A549 (cell line): ENCODE data around the gene MRPL34. TPM values are rescaled to one million over a fixed set of nuclear protein-coding genes. Genes with fewer than 3 reads are reported as not detected.
A peak's percentile ranks its signal among the peaks of the same experiment; 100 is the strongest.

Experiments used
- ATAC-seq, 2 experiments: fragments of 200-7000 bp in 1 of 2; fragments of >200 bp in 1 of 2; cut with Nextera tagmentation in 1 of 2; cut with Tn5 transposase in 1 of 2; 3 replicates each; pipeline versions ENCODE4 v1.8.0 to v1.9.1; 2018 to 2020; ENCODE audit warnings: mild to moderate bottlenecking in 1 of 2, moderate library complexity in 1 of 2
- CTCF ChIA-PET: fragments of 300-600 bp; sonication (Branson Sonifier 250); formaldehyde crosslinking; extraction: SDS; loops from one replicate; lab custom pipeline; 2021; ENCODE audit warnings: antibody characterized with exemption, inconsistent platforms; lab: Yijun Ruan, JAX
- POLR2A ChIA-PET: fragments of 350-600 bp; formaldehyde crosslinking; extraction: SDS; loops from one replicate; lab custom pipeline; 2021; ENCODE audit warnings: antibody characterized with exemption, inconsistent platforms; lab: Yijun Ruan, JAX
- DNase-seq, 2 experiments: peaks; one replicate each; pipeline versions ENCODE4 v3.0.0 to v3.0.0-alpha.2; 2011 to 2016; ENCODE audit warnings: low read depth in 1 of 2, low spot score in 1 of 2
- FAIRE-seq: peaks from 2 replicates; lab custom pipeline; 2011; peaks lifted over from hg19 to GRCh38; lab: Jason Lieb, UNC
- H3K27ac ChIP-seq, 2 experiments: fragments of >200 bp; sonication (Bioruptor Twin); formaldehyde crosslinking; 3 replicates each; pipeline ENCODE4 v1.5.1; 2016 to 2017
- H3K4me1 ChIP-seq: fragments of >200 bp; sonication (Bioruptor Twin); formaldehyde crosslinking; 3 replicates; pipeline ENCODE4 v1.6.1; 2016
- H3K4me2 ChIP-seq: fragments of >200 bp; sonication (Bioruptor Twin); formaldehyde crosslinking; 3 replicates; pipeline ENCODE4 v1.6.1; 2016
- H3K4me3 ChIP-seq: fragments of >200 bp; sonication (Bioruptor Twin); formaldehyde crosslinking; 3 replicates; pipeline ENCODE4 v1.5.1; 2016
- H3K9me3 ChIP-seq: fragments of >200 bp; sonication (Bioruptor Twin); formaldehyde crosslinking; 3 replicates; pipeline ENCODE4 v1.6.1; 2016
- BHLHE40 ChIP-seq: IDR thresholded peaks from 2 replicates; pipeline ENCODE4 v1.6.1; 2012; ENCODE audit warnings: low read depth, low read length, inconsistent platforms
- CHD4 ChIP-seq: fragments of 200-600 bp; sonication (generic); IDR thresholded peaks from 2 replicates; pipeline ENCODE4 v1.6.1; 2016; ENCODE audit warnings: antibody characterized with exemption, mild to moderate bottlenecking, borderline replicate concordance
- EHF ChIP-seq: fragments of 250-450 bp; sonication (Bioruptor Pico); IDR thresholded peaks from 2 replicates; pipeline ENCODE4 v1.5.0; 2020; ENCODE audit warnings: mild to moderate bottlenecking
- EHMT2 ChIP-seq: fragments of 200-600 bp; sonication (generic); IDR thresholded peaks from 2 replicates; pipeline ENCODE4 v1.6.1; 2016; ENCODE audit warnings: antibody characterized with exemption, low read depth, mild to moderate bottlenecking, moderate library complexity
- EP300 ChIP-seq, 2 experiments: fragments of >200 bp; sonication (Bioruptor Twin); formaldehyde crosslinking; IDR thresholded peaks; 2 replicates in 1 of 2; 3 replicates in 1 of 2; pipeline ENCODE4 v1.6.1; 2016 to 2017
- ESRRA ChIP-seq: fragments of 150-350 bp; IDR thresholded peaks from 2 replicates; pipeline ENCODE4 v1.6.1; 2014; ENCODE audit warnings: mild to moderate bottlenecking, low read length, borderline replicate concordance
- FOSL2 ChIP-seq, 2 experiments: fragments of 450-650 bp in 1 of 2; fragments of >200 bp in 1 of 2; sonication (Bioruptor Twin) in 1 of 2; formaldehyde crosslinking; IDR thresholded peaks; 2 replicates each; pipeline versions ENCODE4 v1.5.0 to v1.6.1; 2016 to 2020; ENCODE audit warnings: mild to moderate bottlenecking in 1 of 2, moderate library complexity in 1 of 2
- FOXS1 ChIP-seq: fragments of 250-450 bp; sonication (Bioruptor Pico); IDR thresholded peaks from 2 replicates; pipeline ENCODE4 v1.5.0; 2020; ENCODE audit warnings: mild to moderate bottlenecking, moderate library complexity
- JUN ChIP-seq, 2 experiments: fragments of >200 bp; sonication (Bioruptor Twin); formaldehyde crosslinking; IDR thresholded peaks; 2 replicates in 1 of 2; 3 replicates in 1 of 2; pipeline ENCODE4 v1.6.1; 2016 to 2017
- JUNB ChIP-seq: fragments of >200 bp; sonication (Bioruptor Twin); formaldehyde crosslinking; IDR thresholded peaks from 2 replicates; pipeline ENCODE4 v1.6.1; 2016
- MAZ ChIP-seq: fragments of 150-350 bp; IDR thresholded peaks from 2 replicates; pipeline ENCODE4 v1.6.1; 2014; ENCODE audit warnings: antibody characterized with exemption, low read depth, low read length, borderline replicate concordance
- MYC ChIP-seq: IDR thresholded peaks from 2 replicates; pipeline ENCODE4 v1.6.1; 2012; ENCODE audit warnings: mild to moderate bottlenecking, inconsistent platforms, low read length, improper control_type of control experiment, borderline replicate concordance
- RAD21 ChIP-seq, 2 experiments: fragments of >200 bp in 1 of 2; sonication (Bioruptor Twin) in 1 of 2; formaldehyde crosslinking in 1 of 2; IDR thresholded peaks in 1 of 2; conservative IDR thresholded peaks in 1 of 2; 2 replicates in 1 of 2; 3 replicates in 1 of 2; pipeline ENCODE4 v1.6.1; 2012 to 2018; ENCODE audit warnings: inconsistent platforms in 1 of 2
- SREBF2 ChIP-seq: fragments of 450-650 bp; IDR thresholded peaks from 2 replicates; pipeline ENCODE4 v1.6.1; 2014; ENCODE audit warnings: mild to moderate bottlenecking, moderate library complexity
- ZSCAN20 ChIP-seq: fragments of 250-450 bp; sonication (Bioruptor Pico); IDR thresholded peaks from 2 replicates; pipeline ENCODE4 v1.8.0; 2022; ENCODE audit warnings: mild to moderate bottlenecking, moderate library complexity
- WGBS: methylation state at CpG from one replicate; pipeline ENCODE4 v1.1.6; 2017; ENCODE audit errors: missing lambda C conversion rate; 5-methylcytosine and 5-hydroxymethylcytosine counted together
- polyA plus RNA-seq, 4 experiments: library from polyadenylated mRNA; depleted of rRNA in 3 of 4; stranded (reverse); fragments of >200 nt; fragmentation: RNase III in 1 of 4; extraction: RNeasy Plus Mini Kit Qiagen cat#74134 plus additional on column Dnase treatment in 1 of 4; gene quantifications; 2 replicates in 3 of 4; 3 replicates in 1 of 4; pipeline ENCODE4 v1.2.3, GENCODE V29; 2011 to 2017
- TF ChIP-seq, protein P1 (sequence below): IDR thresholded peaks from 2 replicates; pipeline ENCODE4 v1.6.1; 2012
- TF ChIP-seq, protein P2 (sequence below): fragments of 200-600 bp; sonication (generic); IDR thresholded peaks from 2 replicates; pipeline ENCODE4 v1.6.1; 2016; ENCODE audit warnings: antibody characterized with exemption, mild to moderate bottlenecking, moderate library complexity

MRPL34 gene
- polyA plus RNA-seq, 2 of the 4 experiments (the other 2 are of a cell fraction), result 28.1 to 56.1 TPM

DNA sequence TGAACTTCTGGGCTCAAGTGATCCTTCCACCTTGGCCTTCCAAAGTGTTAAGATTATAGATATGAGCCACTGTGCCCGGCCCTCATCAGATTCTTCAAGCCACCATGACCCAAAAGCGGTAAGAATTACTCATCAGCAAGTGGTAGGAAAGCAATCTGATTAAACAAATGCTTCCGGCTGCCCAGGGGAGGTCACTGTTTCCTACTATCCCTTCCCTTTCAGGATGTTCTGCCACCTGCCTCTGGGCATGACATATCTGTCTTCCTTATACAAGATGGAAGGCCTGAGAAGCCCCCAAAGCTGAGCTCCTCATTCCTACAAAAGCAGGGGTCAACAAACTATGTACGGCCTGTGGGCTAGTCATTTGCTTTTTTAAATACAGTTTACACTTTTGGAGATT, 9.4 kb upstream of the MRPL34 start:
- TF ChIP-seq, protein P1, sequence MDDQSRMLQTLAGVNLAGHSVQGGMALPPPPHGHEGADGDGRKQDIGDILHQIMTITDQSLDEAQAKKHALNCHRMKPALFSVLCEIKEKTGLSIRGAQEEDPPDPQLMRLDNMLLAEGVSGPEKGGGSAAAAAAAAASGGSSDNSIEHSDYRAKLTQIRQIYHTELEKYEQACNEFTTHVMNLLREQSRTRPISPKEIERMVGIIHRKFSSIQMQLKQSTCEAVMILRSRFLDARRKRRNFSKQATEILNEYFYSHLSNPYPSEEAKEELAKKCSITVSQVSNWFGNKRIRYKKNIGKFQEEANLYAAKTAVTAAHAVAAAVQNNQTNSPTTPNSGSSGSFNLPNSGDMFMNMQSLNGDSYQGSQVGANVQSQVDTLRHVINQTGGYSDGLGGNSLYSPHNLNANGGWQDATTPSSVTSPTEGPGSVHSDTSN, result no peak
- TF ChIP-seq FOSL2 (IDR thresholded peaks at IDR 0.05) (no peak), FOSL2 (CRISPR knock-in tag; IDR thresholded peaks at IDR 0.05) (peak; percentile 39; the same call in 1 of the 2 replicates)
- DNase-seq (peak; percentile 65 to 73), ATAC-seq (0 out of 6 replicates have a peak, but pooled peaks of 1 of the 2 experiments have one; percentile 23), FAIRE-seq (no peak)
- WGBS, result 25% methylated on average over 4 of the region's 4 CpGs
- Histone ChIP-seq H3K27ac (peak overlapping the region; percentile 2 to 40; a peak in 3 of 6 replicates), H3K4me3 (no peak overlapping the region), H3K4me2 (peak overlapping the region; percentile 21; the same call in 1 of the 3 replicates), H3K9me3 (0 out of 3 replicates have a peak, but pooled peaks cover 3% of the 10 kb centered on the region), H3K4me1 (peaks cover 23% of the 10 kb centered on the region; the same call in 2 of the 3 replicates)
- POLR2A ChIA-PET, result interaction anchor here (0.7 kb wide), 1 partner anchor 30 kb away, joined by 3 read pairs; no protein-coding TSS in a partner anchor
- CTCF ChIA-PET, result interaction anchor here (1.0 to 9.0 kb wide), 2 partner anchors 9 to 39 kb away, joined by 3 to 98 read pairs; partner anchors contain the start of genes ABHD8, DDA1 and MRPL34

DNA sequence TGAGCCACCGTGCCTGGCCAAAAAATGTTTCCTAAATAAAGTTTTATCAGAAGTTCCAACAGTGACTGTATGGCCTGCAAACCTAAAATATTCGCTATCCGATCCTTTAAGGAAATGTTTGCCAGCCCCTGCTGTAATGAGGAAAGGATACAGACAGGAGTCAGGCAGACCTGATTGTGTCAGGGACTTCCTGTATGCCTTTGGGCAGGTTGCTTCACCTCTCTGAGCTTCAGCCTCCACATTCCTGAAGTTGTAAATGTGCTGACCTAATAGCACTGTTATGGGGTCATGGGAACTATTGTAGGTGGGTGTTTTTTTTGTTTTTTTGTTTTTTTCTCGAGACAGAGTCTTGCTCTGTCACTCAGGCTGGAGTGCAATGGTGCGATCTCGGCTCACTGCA, 8.7 kb upstream of the MRPL34 start:
- CTCF ChIA-PET, result interaction anchor here (1.0 to 9.0 kb wide), 2 partner anchors 9 to 39 kb away, joined by 3 to 98 read pairs; partner anchors contain the start of genes ABHD8, DDA1 and MRPL34
- WGBS, result 93% methylated on average over 6 of the region's 6 CpGs
- peaks cover 20% of the 10 kb centered on the region; the same call in 2 of the 3 replicates for H3K4me1 ChIP-seq
- peak overlapping the region in 1 of 2 experiments; percentile 40; a peak in 1 of 6 replicates for H3K27ac ChIP-seq
- POLR2A ChIA-PET, result no interaction called here
- ATAC-seq (no peak), FAIRE-seq (no peak), DNase-seq (no peak)
- TF ChIP-seq EP300 (IDR thresholded peaks at IDR 0.05) (no peak), EHMT2 (no peak), EHF (CRISPR knock-in tag) (no peak)
- TF ChIP-seq, protein P2, sequence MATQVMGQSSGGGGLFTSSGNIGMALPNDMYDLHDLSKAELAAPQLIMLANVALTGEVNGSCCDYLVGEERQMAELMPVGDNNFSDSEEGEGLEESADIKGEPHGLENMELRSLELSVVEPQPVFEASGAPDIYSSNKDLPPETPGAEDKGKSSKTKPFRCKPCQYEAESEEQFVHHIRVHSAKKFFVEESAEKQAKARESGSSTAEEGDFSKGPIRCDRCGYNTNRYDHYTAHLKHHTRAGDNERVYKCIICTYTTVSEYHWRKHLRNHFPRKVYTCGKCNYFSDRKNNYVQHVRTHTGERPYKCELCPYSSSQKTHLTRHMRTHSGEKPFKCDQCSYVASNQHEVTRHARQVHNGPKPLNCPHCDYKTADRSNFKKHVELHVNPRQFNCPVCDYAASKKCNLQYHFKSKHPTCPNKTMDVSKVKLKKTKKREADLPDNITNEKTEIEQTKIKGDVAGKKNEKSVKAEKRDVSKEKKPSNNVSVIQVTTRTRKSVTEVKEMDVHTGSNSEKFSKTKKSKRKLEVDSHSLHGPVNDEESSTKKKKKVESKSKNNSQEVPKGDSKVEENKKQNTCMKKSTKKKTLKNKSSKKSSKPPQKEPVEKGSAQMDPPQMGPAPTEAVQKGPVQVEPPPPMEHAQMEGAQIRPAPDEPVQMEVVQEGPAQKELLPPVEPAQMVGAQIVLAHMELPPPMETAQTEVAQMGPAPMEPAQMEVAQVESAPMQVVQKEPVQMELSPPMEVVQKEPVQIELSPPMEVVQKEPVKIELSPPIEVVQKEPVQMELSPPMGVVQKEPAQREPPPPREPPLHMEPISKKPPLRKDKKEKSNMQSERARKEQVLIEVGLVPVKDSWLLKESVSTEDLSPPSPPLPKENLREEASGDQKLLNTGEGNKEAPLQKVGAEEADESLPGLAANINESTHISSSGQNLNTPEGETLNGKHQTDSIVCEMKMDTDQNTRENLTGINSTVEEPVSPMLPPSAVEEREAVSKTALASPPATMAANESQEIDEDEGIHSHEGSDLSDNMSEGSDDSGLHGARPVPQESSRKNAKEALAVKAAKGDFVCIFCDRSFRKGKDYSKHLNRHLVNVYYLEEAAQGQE, result no peak
- H3K4me3 ChIP-seq, result no peak overlapping the region
- H3K9me3 ChIP-seq, result 0 out of 3 replicates have a peak, but pooled peaks cover 3% of the 10 kb centered on the region
- H3K4me2 ChIP-seq, result no peak overlapping the region

DNA sequence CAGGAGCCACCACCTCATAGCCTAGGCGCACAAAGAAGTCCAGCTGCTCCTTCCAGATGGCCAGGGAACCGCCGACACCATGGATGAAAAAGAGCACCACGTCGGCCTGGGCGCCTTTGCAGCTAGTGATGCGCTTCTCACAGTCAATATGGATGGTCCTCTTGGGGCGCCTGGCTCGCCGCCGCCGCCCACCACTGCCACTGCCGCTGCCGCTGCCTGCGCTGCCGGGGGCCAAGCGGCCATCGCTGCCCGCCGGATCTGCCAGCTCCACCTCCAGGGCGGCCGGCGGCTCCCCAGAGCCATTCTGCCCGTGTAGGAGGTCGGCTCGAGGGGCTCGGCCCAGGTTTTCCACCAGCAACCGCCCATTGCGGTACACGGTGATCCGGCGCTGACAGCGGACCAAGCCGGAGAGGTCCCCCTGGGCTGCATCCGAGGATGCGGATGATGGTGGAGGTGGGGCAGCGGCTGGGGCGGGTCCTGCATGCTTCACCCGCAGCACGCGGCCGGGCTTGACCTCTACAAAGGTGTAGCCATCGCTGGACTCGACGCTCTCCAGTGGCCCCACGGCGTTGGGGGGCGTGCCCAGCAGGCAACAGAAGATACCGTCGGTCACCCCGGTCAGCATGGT, 4.6 kb upstream of the MRPL34 start:
- ATAC-seq, result no peak
- 98% methylated on average over 24 of the region's 51 CpGs for WGBS

DNA sequence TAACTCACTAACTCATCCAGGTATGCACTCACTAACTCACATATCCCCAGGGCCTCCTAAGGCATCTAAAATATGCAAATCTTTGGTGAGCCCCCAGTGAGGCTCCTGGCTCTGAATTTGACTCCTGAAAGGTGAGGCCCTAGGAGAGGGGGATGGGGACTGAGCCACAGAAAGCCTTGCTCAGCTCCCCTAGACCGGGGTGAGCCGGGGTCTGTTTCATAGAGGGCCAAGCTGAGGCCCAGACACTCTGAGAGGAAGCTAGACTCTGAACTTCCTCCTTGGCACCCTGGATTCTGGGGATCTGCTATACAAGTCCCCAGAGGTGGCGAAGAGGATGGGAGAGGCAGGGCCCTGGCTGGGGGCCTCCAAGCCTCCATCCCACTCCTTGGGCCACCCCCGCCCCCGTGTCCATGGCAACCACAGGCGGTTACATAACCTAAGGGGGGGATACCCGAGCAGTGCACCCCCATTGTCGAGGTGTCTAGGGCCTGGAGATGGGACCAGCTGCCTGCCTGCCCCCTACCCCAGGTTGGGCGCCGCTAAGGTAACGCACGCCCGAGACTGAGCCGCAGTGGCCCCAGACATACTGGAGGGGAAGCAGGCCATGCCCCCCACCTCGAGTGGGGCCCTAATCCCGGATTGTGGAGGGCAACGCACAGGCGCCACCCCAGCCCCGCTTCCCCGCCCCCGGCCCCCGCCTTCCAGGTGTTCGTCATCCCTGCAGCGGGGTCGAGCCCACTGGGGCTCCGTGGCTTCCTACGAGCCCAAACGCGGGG, 3.1 kb upstream of the MRPL34 start:
- ChIA-PET POLR2A (interaction anchor here (0.6 kb wide), 1 partner anchor 35 kb away, joined by 5 read pairs; no protein-coding TSS in a partner anchor), CTCF (interaction anchor here (1.0 to 8.7 kb wide), 3 partner anchors 9 to 83 kb away, joined by 3 to 98 read pairs (median 8); no protein-coding TSS in a partner anchor)
- H3K27ac ChIP-seq, result peak overlapping the region; percentile 87 to 95
- WGBS, result 37% methylated on average over 9 of the region's 29 CpGs
- peak overlapping the region; percentile 65 for H3K4me3 ChIP-seq
- DNase-seq (no peak), FAIRE-seq (no peak), ATAC-seq (peak in 1 of 2 experiments; percentile 3; a peak in 1 of 6 replicates)
- 0 out of 3 replicates have a peak, but pooled peaks cover 3% of the 10 kb centered on the region for H3K9me3 ChIP-seq
- peaks cover 28% of the 10 kb centered on the region for H3K4me1 ChIP-seq
- no peak for TF ChIP-seq RAD21 (conservative IDR thresholded peaks at IDR 0.05 in 1 of 2, IDR thresholded peaks at IDR 0.05 in 1 of 2)
- TF ChIP-seq JUN (IDR thresholded peaks at IDR 0.05), result no peak
- TF ChIP-seq ESRRA, result no peak
- TF ChIP-seq JUNB, result no peak
- no peak for TF ChIP-seq SREBF2
- no peak for TF ChIP-seq ZSCAN20 (CRISPR knock-in tag)
- no peak for TF ChIP-seq CHD4
- TF ChIP-seq MYC, result no peak
- no peak for TF ChIP-seq EHMT2
- H3K4me2 ChIP-seq, result peak overlapping the region; percentile 93

More for the DNA sequence above, 4.6 kb upstream of the MRPL34 start:
- Histone ChIP-seq H3K4me3 (no peak overlapping the region), H3K4me2 (no peak overlapping the region), H3K4me1 (peaks cover 29% of the 10 kb centered on the region), H3K27ac (no peak overlapping the region), H3K9me3 (0 out of 3 replicates have a peak, but pooled peaks cover 3% of the 10 kb centered on the region)
- TF ChIP-seq ESRRA, result no peak
- TF ChIP-seq EHMT2, result no peak
- TF ChIP-seq MAZ, result no peak
- TF ChIP-seq BHLHE40, result no peak
- TF ChIP-seq FOXS1 (CRISPR knock-in tag), result no peak
- ChIA-PET POLR2A (no interaction called here), CTCF (interaction anchor here (8.7 kb wide), 1 partner anchor 8 kb away, joined by 98 read pairs; no protein-coding TSS in a partner anchor)
- DNase-seq (no peak), FAIRE-seq (no peak)
